HL-60/S4 treated with retinoic acid at 250 ng/mL for 4 days and 3 days (cell line): ENCODE data around the gene SCYGR5.
"Not testable (repeated sequence)": the region's sequence is repeated elsewhere in the genome, so short reads cannot be mapped to it uniquely, and the experiment has no call there.

ENCODE experiments used
- in situ Hi-C: fragments of 300-500 bp; cut with MboI; formaldehyde crosslinking; loops from 2 replicates; pipeline ENCODE4 v1.7.0; 2022; ENCODE audit warnings: low sequenced_read_pairs

The SCYGR5 gene

DNA sequence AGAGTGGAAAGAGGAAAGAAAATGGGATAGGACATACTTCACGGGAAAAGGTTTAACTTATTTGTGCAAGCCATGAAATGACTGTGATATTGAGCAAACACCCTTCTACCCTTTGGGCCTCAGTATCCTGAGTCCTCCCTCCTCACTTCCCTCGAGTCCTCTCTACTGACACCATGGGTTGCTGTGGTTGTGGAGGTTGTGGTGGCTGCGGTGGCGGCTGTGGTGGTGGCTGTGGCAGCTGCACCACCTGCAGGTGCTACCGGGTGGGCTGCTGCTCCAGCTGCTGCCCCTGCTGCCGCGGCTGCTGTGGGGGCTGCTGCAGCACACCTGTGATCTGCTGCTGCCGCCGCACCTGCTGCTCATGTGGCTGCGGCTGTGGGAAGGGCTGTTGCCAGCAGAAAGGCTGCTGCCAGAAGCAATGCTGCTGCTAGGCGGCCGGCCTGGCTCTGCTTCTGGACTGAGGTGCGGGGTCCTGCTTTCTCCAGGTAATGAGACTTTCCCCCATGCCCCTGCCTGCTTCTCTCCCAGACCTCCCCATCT, at the start of gene SCYGR5:
Gene SCYGR5 (plus strand): TSS at position 174 of the 540 bp plus-strand sequence. CDS start 0 bp downstream, at position 174.
- in situ Hi-C loops, result not testable (repeated sequence)

- in situ Hi-C loops, result no loop called here
Observed at GRCh38 chr2:227617316-227618230, 49.0 kb upstream of the SCYGR5 start, which contains the start of gene SCYGR4. Gene SCYGR4, plus strand, starts transcription at chr2:227617498. Its CDS starts 0 bp downstream, at chr2:227617498.

- in situ Hi-C loops, result no loop called here
Observed at GRCh38 chr2:227623226-227623625, 43.4 kb upstream of the SCYGR5 start.

GRCh38 chr2:227625420-227625819, 41.2 kb upstream of the SCYGR5 start:
- in situ Hi-C loops, result no loop called here

- in situ Hi-C loops, result no loop called here
Observed at GRCh38 chr2:227626580-227627151, 39.9 kb upstream of the SCYGR5 start.

- in situ Hi-C loops, result no loop called here
Observed at GRCh38 chr2:227627769-227628168, 38.8 kb upstream of the SCYGR5 start.

GRCh38 chr2:227629435-227629834, 37.2 kb upstream of the SCYGR5 start:
- in situ Hi-C loops, result no loop called here

GRCh38 chr2:227630322-227630721, 36.3 kb upstream of the SCYGR5 start:
- in situ Hi-C loops, result no loop called here

- in situ Hi-C loops, result no loop called here
Observed at GRCh38 chr2:227632827-227633226, 33.8 kb upstream of the SCYGR5 start.

DNA sequence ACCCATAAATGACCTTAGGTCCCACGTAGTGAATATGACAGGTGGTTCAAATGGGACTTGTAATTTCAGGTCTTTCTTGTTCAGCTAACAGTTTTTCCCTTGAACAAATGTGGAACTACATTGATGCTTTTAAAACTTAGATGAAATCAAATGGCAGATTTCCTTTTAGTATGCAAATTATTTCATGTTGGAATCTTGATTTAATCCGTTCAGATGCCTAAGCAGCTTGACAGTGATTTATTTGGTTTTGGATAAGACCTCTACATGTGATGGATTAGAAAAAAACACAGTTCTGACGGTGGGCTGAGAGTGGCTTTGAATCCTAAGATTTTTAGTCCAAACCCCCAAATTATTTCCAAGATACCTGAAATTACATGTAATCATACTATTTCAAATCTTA, 32.4 kb upstream of the SCYGR5 start:
- in situ Hi-C loops, result no loop called here

- in situ Hi-C loops, result no loop called here
Observed at GRCh38 chr2:227642656-227643055, 23.9 kb upstream of the SCYGR5 start.

- in situ Hi-C loops, result no loop called here
Observed at GRCh38 chr2:227643990-227644551, 22.5 kb upstream of the SCYGR5 start.

DNA sequence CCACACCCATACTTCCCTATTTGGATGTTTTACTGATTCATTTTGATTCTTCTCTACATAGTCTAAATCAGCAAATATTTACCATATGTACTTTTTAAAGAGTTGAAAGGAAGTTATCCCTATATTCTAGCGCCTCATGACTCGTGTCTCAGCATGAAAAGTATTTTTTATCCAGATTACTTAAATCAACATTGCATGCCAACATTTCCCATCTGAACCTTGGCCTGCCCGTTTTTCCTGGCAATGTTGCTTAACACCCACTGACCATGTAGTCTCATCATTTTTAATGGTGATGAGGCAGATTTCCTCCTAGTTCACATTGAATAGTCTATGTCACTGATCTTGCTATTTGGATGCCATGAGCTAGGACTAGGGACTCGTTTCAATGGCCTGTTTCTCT, 13.2 kb upstream of the SCYGR5 start:
- in situ Hi-C loops, result no loop called here

DNA sequence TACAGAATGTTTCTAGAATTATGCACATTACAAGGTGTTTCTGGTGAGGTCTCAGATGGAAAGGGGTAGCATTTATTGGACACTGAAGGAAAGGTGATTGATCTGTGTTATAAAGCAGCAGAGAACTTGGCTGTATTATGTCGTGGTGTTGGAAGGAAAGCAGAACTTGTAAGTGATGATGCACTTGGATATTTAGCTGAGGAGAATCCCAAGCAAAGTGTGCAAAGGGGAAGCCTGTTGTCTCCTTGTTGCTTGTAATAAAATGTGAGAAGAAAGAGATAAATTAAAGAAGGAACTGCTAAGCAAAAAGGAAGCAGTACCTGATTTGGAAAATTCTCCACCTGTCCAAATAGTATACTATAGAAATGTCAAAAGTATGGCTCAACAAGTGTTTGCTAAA, 12.2 kb upstream of the SCYGR5 start:
- in situ Hi-C loops, result no loop called here

GRCh38 chr2:227655454-227655853, 11.2 kb upstream of the SCYGR5 start:
- in situ Hi-C loops, result no loop called here

DNA sequence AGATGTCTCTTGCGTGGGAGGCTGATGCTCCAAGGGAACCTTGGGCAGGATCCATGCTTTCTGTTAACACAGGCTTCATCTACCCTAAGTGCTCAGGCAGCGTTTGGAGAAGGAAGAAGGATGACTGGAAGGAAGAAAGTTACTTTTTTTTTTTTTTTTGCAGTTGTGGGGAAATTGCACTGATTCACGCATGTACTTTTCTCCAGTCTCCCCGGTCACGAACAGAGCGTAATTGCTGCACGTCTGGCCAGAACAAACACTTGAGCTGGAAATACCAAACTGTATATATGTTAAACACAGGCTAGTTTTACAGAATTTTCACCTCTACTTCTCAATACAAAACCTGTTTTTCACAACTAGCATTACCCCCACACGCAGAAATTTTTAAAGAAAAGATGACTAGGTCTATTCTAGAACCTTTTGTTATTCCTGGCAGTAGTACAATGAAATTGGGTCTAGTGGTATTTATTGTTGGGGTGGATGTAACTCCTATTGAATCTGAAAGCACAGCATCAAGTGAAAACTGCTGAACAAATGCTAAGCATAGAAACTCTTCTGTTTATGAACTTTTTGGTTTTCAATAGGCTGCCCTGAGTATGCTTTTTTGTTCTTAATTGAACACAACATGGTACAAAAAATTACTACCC, 9.3 kb upstream of the SCYGR5 start:
- in situ Hi-C loops, result no loop called here

- in situ Hi-C loops, result no loop called here
Observed at GRCh38 chr2:227661025-227661649, 5.5 kb upstream of the SCYGR5 start.

- in situ Hi-C loops, result no loop called here
Observed at GRCh38 chr2:227661827-227662226, 4.8 kb upstream of the SCYGR5 start.

- in situ Hi-C loops, result no loop called here
Observed at GRCh38 chr2:227665189-227665940, 1.2 kb upstream of the SCYGR5 start.
